Astrocyte (in vitro differentiated cells and primary cell): ENCODE data around the gene NFIA. TPM values are rescaled to one million over a fixed set of nuclear protein-coding genes. Genes with fewer than 3 reads are reported as not detected.

Experiments used
- DNase-seq: peaks from one replicate; pipeline ENCODE4 v3.0.0-alpha.2; 2010; ENCODE audit warnings: low read depth
- FAIRE-seq: peaks from 2 replicates; lab custom pipeline; 2011; peaks lifted over from hg19 to GRCh38; lab: Jason Lieb, UNC
- H2AFZ ChIP-seq: 2 replicates; pipeline ENCODE4 v1.6.0; 2012; ENCODE audit warnings: low read depth, low read length, inconsistent platforms
- H3K27ac ChIP-seq: 2 replicates; pipeline ENCODE4 v1.5.1; 2011; ENCODE audit warnings: low read depth, low read length, inconsistent platforms
- H3K27me3 ChIP-seq: 2 replicates; pipeline ENCODE4 v1.6.0; 2011; ENCODE audit warnings: low read length, inconsistent platforms; ENCODE audit not compliant: insufficient read depth
- H3K36me3 ChIP-seq: 2 replicates; pipeline ENCODE4 v1.5.1; 2011; ENCODE audit warnings: low read length, inconsistent platforms; ENCODE audit not compliant: insufficient read depth
- H3K4me1 ChIP-seq: 2 replicates; pipeline ENCODE4 v1.5.1; 2011; ENCODE audit warnings: low read length, inconsistent platforms; ENCODE audit not compliant: insufficient read depth
- H3K4me2 ChIP-seq: 2 replicates; pipeline ENCODE4 v1.6.0; 2012; ENCODE audit warnings: low read length, inconsistent platforms
- H3K4me3 ChIP-seq: 2 replicates; pipeline ENCODE4 v1.5.1; 2011; ENCODE audit warnings: low read depth, mild to moderate bottlenecking, low read length, inconsistent platforms; ENCODE audit not compliant: insufficient read depth
- H3K79me2 ChIP-seq: 2 replicates; pipeline ENCODE4 v1.6.0; 2012; ENCODE audit warnings: mild to moderate bottlenecking, low read length, inconsistent platforms; ENCODE audit not compliant: insufficient read depth
- H3K9ac ChIP-seq: 2 replicates; pipeline ENCODE4 v1.6.0; 2012; ENCODE audit warnings: mild to moderate bottlenecking, low read length, inconsistent platforms
- H3K9me3 ChIP-seq: 2 replicates; pipeline ENCODE4 v1.5.1; 2012; ENCODE audit warnings: low read depth, mild to moderate bottlenecking, low read length, inconsistent platforms; ENCODE audit not compliant: insufficient read depth
- H4K20me1 ChIP-seq: 2 replicates; pipeline ENCODE4 v1.6.0; 2012; ENCODE audit warnings: low read length, inconsistent platforms; ENCODE audit not compliant: insufficient read depth
- H3K27ac Mint-ChIP-seq: one replicate; pipeline ENCODE4 v1.8.0; 2021; ENCODE audit warnings: mild to moderate bottlenecking, mixed read lengths; ENCODE audit not compliant: unreplicated experiment
- H3K27me3 Mint-ChIP-seq: one replicate; pipeline ENCODE4 v1.8.0; 2021; ENCODE audit warnings: low read depth, mixed read lengths; ENCODE audit not compliant: unreplicated experiment
- H3K36me3 Mint-ChIP-seq: one replicate; pipeline ENCODE4 v1.8.0; 2021; ENCODE audit warnings: low read depth, mixed read lengths; ENCODE audit not compliant: unreplicated experiment
- H3K4me1 Mint-ChIP-seq: one replicate; pipeline ENCODE4 v1.8.0; 2021; ENCODE audit warnings: low read depth, mixed read lengths; ENCODE audit not compliant: unreplicated experiment
- H3K4me3 Mint-ChIP-seq: one replicate; pipeline ENCODE4 v1.8.0; 2021; ENCODE audit warnings: mild to moderate bottlenecking, moderate library complexity, mixed read lengths; ENCODE audit not compliant: unreplicated experiment
- H3K9me3 Mint-ChIP-seq: one replicate; pipeline ENCODE4 v1.8.0; 2021; ENCODE audit warnings: mild to moderate bottlenecking, mixed read lengths; ENCODE audit not compliant: unreplicated experiment
- EZH2 ChIP-seq: IDR thresholded peaks from 2 replicates; pipeline ENCODE4 v1.6.1; 2012; ENCODE audit warnings: mild to moderate bottlenecking, low read length, inconsistent platforms; ENCODE audit not compliant: insufficient read depth
- total RNA-seq: library from RNA; stranded (reverse); gene quantifications from 2 replicates; pipeline ENCODE4 v1.2.1, GENCODE V29; 2021
- TF ChIP-seq, protein P1 (sequence below): IDR thresholded peaks from 2 replicates; pipeline ENCODE4 v1.5.1; 2011; ENCODE audit warnings: low read depth, mild to moderate bottlenecking, inconsistent platforms, low read length, moderate library complexity; ENCODE audit not compliant: insufficient read depth

The NFIA gene
- total RNA-seq, 1 donor from 2014 or later = 4.6 TPM

GRCh38 chr1:61240878-61241277 is 158.5 kb downstream of the NFIA start:
- no peak for FAIRE-seq
- H3K79me2 ChIP-seq = no peaks in the 10 kb centered on the region
- TF ChIP-seq, protein P1, sequence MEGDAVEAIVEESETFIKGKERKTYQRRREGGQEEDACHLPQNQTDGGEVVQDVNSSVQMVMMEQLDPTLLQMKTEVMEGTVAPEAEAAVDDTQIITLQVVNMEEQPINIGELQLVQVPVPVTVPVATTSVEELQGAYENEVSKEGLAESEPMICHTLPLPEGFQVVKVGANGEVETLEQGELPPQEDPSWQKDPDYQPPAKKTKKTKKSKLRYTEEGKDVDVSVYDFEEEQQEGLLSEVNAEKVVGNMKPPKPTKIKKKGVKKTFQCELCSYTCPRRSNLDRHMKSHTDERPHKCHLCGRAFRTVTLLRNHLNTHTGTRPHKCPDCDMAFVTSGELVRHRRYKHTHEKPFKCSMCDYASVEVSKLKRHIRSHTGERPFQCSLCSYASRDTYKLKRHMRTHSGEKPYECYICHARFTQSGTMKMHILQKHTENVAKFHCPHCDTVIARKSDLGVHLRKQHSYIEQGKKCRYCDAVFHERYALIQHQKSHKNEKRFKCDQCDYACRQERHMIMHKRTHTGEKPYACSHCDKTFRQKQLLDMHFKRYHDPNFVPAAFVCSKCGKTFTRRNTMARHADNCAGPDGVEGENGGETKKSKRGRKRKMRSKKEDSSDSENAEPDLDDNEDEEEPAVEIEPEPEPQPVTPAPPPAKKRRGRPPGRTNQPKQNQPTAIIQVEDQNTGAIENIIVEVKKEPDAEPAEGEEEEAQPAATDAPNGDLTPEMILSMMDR = no peak
- TF ChIP-seq EZH2 = no peak
- Mint-ChIP-seq H3K4me3 (no peak overlapping the region), H3K9me3 (no peaks in the 10 kb centered on the region), H3K4me1 (peaks cover 12% of the 10 kb centered on the region), H3K27ac (no peak overlapping the region), H3K36me3 (no peaks in the 10 kb centered on the region), H3K27me3 (peaks cover 1% of the 10 kb centered on the region)
- no peaks in the 10 kb centered on the region for H3K36me3 ChIP-seq
- no peaks in the 10 kb centered on the region for H3K9me3 ChIP-seq
- no peak overlapping the region for H3K4me2 ChIP-seq
- no peak overlapping the region for H3K9ac ChIP-seq
- H2AFZ ChIP-seq = no peak overlapping the region
- no peak overlapping the region for H3K27ac ChIP-seq
- peaks cover 24% of the 10 kb centered on the region for H3K27me3 ChIP-seq
- H3K4me3 ChIP-seq = no peak overlapping the region
- H3K4me1 ChIP-seq = no peaks in the 10 kb centered on the region
- DNase-seq = no peak
- peaks cover 10% of the 10 kb centered on the region for H4K20me1 ChIP-seq

GRCh38 chr1:61241411-61241838 is 159.1 kb downstream of the NFIA start:
- H3K9me3 Mint-ChIP-seq = no peaks in the 10 kb centered on the region
- Histone ChIP-seq H3K4me3 (no peak overlapping the region), H3K27ac (no peak overlapping the region), H3K9ac (no peak overlapping the region), H3K4me1 (no peaks in the 10 kb centered on the region), H3K27me3 (peaks cover 23% of the 10 kb centered on the region), H3K4me2 (peak overlapping the region; percentile 29), H3K36me3 (no peaks in the 10 kb centered on the region), H3K9me3 (no peaks in the 10 kb centered on the region), H3K79me2 (no peaks in the 10 kb centered on the region), H2AFZ (no peak overlapping the region), H4K20me1 (peaks cover 10% of the 10 kb centered on the region)
- FAIRE-seq = no peak
- H3K27ac Mint-ChIP-seq = no peak overlapping the region
- H3K4me3 Mint-ChIP-seq = no peak overlapping the region
- TF ChIP-seq EZH2 = no peak
- TF ChIP-seq, protein P1 = no peak
- DNase-seq = no peak
- peaks cover 12% of the 10 kb centered on the region for H3K4me1 Mint-ChIP-seq
- no peaks in the 10 kb centered on the region for H3K36me3 Mint-ChIP-seq
- H3K27me3 Mint-ChIP-seq = peaks cover 1% of the 10 kb centered on the region

- Histone ChIP-seq H3K9ac (no peak overlapping the region), H3K27ac (no peak overlapping the region), H3K36me3 (no peaks in the 10 kb centered on the region), H3K4me3 (no peak overlapping the region), H3K27me3 (peaks cover 22% of the 10 kb centered on the region), H4K20me1 (peaks cover 10% of the 10 kb centered on the region), H3K4me1 (no peaks in the 10 kb centered on the region), H3K9me3 (no peaks in the 10 kb centered on the region), H3K79me2 (no peaks in the 10 kb centered on the region), H3K4me2 (no peak overlapping the region), H2AFZ (no peak overlapping the region)
- Mint-ChIP-seq H3K27me3 (peaks cover 1% of the 10 kb centered on the region), H3K36me3 (no peaks in the 10 kb centered on the region), H3K27ac (no peak overlapping the region), H3K4me3 (no peak overlapping the region), H3K4me1 (peaks cover 12% of the 10 kb centered on the region), H3K9me3 (no peaks in the 10 kb centered on the region)
- FAIRE-seq (no peak), DNase-seq (no peak)
- TF ChIP-seq, protein P1 = no peak
- no peak for TF ChIP-seq EZH2
Measured at GRCh38 chr1:61241973-61242381, 159.6 kb downstream of the NFIA start.
